Dermis blood vessel endothelial cell (primary cell): ENCODE measurements around the gene ST8SIA4. TPM values are rescaled to one million over a fixed set of nuclear protein-coding genes. Genes with fewer than 3 reads are reported as not detected.

Source experiments
- DNase-seq: peaks from one replicate; pipeline ENCODE4 v3.0.0; 2010
- total RNA-seq: library from RNA; depleted of rRNA; stranded (reverse); fragments of >200 nt; gene quantifications from 2 replicates; pipeline ENCODE4 v1.2.3, GENCODE V29; 2014

The ST8SIA4 gene
- total RNA-seq, 1 donor from 2014 or later: 4.3 TPM

DNA sequence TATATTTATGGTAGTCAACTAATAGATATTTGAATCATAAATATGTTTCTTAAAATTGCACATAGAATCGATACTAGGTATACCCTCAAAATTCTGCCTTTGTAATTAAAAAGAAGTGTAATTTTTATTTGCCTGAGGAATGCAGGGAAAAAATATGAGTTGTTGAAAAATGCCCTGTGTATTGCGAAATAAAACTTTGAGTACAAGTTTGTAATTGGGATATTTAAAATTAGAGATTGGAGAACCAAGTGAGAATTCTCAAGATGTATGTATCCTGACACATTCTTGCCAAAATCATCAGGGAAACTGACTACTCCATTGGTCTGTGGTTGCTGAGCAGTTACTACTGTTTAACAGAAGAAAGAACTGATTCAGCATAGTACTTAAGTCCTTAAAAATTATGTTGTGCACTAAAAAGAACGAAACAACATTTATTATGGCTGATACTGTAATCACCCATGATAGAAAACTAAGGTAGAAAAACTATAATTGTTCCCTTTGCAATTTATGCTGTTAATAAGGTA is 36.0 kb downstream of the ST8SIA4 start:
- no peak for DNase-seq

DNA sequence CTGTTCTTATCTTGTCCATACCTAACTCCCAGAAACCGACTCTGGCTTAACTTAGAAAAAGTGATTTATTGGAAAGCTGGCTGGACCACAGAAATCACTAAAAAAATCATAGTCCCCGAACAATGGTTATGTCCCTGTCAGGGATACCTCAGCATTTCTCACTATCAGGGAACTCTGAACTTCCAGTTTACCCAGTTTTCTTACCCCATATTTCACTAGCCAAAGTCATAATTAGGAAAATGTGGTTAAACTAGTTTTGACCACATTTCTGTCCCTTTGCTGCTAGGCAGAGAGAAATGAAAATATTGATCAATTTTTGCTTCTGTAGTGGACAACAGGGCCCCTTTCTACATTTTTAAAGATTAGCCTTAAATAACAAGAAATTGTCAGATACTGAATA is 38.2 kb downstream of the ST8SIA4 start:
- DNase-seq: no peak

DNA sequence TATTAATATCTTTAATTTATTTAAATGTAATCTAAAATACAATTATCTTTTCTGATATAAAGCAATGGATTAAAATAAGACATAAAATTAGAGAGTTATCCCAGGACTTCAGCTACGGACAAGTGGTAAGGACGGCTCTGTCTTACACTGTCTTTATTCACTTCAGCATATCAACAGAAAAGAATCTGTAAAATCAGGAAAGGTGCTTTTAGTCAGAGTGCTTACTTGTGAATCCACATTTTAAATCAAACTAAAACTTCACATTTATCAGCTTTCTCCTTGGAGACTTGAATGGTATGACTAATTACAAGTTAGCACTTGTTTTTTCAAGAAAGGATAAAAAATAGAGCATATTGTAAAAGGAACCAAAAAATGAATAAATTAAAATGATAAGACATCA is 39.3 kb downstream of the ST8SIA4 start:
- no peak for DNase-seq

DNA sequence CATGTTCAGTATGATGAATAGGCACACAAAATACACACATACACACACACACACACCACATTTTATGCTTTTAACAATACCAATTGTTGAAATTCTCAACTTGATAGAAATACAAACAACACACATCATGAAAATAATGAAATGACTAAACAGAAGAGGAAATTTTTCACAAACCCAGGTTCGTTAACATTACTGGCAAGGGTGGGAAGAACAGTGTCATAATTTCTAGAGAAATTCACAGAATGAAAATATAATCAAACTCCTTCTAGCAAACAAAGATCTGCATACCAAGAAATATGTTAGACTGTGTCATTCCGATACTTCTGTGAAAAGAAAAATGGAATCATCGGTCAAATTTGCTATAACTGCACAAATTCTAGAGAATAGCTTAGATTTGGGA is 41.9 kb downstream of the ST8SIA4 start:
- no peak for DNase-seq

DNA sequence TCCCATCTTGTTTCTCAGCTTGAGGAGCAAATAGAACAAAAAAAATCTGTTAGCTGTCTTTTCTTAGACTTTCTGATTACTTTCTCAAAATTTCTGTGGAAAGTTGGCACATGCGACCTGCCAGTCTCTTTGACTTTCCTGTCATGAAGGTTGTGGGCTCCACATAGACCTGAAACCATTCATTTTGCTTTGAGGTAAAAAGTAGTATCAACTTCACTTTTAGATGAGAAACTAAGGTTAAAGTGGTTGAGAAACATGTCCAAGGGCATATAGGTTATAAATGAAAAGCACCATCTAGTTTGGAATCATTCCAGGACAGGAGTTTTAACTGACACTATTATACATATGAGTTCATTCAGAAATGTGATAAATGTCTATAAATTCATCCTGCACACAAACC is 42.7 kb downstream of the ST8SIA4 start:
- DNase-seq: no peak

DNA sequence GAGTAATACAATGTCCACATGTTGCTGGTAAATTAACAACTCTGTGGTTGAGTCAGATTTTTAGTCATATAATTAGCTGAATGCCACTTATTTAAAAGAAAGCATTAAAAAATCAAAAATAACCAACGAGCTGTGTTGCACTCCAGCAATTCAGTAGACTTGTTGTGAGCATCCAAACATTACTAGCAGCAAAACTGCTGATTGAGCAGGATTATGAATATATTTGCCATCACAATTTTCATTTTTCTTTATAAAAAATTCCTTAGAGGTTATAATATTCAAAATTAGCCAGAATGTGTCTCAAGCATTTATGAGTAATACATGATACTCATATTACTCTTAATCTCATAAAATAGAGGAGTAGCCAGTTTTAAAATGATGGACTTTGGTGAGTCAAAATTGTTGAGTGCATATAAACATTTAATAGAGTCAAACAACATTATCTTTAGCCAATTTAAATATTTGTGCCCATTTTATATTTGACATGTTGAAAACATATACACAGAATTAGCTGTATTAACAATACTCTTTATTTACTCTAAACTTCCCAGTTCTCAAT is 44.0 kb downstream of the ST8SIA4 start:
- DNase-seq: no peak

DNA sequence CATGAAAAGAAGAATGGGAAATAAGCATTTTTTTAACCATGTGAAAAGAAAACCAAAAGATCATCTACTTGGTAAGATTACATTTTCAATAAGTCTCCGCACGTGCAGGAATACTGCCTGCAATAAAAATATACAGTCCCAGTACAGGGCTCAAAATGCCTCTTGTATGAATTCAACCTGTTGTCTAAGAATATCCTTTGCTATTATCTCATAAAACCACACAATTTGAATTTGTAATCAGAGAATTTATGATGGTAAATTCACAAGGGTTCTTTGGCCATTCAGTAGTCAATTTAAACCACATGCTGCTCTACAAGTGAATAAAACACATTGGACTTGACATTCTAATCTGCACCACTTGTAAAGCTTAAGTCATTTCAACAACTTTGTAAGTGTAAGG is 46.6 kb downstream of the ST8SIA4 start:
- no peak for DNase-seq

DNA sequence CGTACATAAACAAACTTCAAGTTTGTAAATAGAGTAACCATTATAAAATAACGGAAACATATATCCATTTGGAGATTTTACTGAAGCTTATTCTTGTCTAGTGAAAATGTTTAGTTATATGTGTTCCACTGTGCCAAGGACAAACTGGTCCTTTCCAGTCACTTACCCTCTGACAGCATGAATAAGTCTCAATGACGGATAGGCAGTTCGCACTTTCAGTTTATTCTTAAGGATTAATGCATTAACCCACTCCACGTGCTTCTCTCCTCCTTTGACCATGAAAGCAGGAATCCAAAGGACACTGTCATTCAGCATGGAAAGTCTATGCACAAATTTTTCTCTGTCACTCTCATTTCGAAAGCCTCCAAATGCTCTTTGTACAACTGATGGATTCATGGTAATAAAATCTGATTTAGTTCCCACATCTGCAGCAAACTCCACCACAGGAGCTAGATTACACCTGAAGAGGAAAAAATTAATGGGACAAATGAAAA is 47.1 kb downstream of the ST8SIA4 start:
- no peak for DNase-seq

DNA sequence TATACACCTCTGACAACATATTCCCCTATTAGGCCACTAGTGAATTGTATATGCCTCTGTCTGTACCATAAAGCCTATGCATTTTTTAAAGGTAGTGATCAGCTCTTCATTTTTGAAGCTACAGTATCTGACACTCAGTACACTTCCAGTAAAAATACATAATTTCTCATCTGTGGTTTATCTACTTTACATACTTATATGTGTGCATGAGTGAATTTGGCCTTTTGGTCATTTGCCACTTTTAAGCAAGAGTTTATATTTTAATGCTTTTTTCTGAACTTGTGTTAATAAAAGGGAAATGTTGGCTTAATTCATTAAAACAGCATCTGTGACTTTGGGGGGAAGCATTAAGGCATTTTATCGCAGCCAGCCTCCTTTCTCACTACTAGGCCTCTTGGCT is 47.8 kb downstream of the ST8SIA4 start:
- DNase-seq: no peak

DNA sequence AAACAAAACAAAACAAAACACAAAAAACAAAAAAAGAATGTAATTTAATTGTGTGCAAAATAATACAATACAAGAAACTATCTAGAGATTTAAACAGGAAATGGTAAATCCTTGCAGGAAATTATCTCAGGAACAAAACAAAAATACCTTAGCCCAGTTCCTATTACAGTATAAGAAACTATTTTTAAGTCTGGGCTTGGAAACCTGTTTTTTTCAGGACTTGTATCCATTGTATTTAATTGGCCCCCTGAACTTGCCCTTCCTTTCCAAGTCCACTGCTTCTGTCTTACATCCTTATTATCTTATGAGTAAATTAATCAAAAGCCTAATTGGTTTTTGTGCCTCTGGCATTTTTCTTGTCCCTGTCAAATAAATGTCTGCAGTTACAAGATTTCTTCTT is 48.5 kb downstream of the ST8SIA4 start:
- DNase-seq: peak; percentile 77

DNA sequence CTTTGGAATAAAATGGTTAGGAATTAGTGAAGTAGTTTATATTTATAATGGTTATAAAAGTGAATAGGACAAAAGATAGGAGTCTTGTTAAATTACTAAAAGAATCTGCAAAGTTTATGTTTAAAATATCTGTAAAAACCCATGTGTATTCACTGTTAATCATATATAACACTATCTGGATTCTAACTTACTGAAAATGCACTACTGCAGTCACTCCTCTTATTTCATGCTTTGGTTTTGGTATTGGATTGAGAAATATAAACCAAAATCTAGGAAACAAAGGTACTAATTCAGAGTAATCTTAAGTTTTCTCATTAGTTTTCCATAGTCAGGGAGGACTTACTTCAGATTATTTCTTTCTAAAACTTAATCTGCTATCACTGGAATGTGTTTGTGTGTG is 49.5 kb downstream of the ST8SIA4 start:
- DNase-seq: no peak

DNA sequence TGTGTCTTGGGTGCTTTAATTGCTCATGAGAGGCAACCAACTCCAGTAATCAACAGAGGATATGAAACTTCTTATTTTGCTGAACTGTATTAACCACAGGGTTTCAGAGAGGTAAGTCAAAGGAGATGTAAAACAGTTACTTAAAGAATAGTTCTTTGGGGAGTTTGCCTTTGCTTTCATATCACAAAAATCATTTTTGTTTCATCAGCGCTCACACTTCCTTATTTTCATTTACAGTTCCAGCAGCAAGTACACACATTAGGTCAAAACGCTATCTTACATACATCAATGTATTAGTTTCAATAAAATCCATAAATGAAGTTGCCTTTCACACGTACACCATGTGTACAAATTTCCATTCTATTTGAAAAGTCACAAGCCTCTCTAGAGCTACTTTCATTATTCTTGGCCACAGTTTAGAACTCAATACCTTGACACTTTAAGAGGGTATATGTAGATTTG is 50.1 kb downstream of the ST8SIA4 start:
- no peak for DNase-seq

DNA sequence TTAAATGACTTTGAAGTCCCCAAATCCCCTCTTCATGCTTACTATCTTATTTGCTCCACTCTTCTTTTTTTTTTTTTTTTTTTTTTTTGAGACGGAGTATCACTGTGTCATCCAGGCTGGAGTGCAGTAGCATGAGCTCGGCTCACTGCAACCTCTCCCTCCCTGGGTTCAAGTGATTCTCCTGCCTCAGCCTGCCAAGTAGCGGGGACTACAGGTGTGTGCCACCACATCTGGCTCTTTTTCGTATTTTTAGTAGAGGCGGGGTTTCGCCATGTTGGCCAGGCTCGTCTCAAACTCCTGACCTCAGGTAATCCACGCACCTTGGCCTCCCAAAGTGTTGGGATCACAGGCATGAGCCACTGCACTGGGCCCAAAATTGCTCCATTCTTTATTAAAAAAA is 51.0 kb downstream of the ST8SIA4 start:
- no peak for DNase-seq

DNA sequence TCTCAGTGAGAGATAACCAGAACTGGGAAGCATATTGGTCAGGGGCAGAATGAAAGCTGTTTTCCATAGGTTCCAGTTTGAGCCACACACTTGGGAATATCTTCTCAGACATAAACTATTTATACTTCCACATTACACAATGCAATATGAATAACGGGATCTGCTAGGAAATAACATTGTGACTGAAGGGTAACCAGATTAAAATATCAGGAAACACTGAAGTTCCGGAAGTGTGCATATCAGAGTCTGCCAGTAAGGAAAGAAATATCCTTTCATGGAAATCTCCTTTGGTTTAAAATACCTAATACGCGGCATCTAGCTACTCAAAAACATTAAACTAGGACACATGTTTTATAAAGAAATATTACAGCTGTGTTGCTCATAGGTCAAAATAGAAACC is 56.3 kb downstream of the ST8SIA4 start:
- DNase-seq: peak; percentile 91

DNA sequence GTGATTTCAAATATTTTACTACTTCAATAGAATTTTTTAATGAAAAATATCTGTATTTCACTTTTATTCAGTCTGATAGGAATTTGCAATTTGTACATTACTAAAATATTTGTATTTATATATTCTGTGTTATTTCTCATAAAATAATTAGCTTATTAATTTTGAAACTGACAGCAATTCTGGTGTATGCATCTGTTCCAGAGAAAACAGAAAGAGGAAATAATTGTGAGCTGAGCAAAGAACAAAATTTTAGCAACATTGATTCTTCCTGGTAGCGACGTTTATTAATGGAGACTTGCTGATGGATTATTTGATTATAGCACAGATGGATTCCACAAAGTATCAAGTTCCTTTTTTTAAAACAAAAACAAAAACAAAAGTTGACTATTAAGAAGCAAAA is 61.0 kb downstream of the ST8SIA4 start:
- no peak for DNase-seq

DNA sequence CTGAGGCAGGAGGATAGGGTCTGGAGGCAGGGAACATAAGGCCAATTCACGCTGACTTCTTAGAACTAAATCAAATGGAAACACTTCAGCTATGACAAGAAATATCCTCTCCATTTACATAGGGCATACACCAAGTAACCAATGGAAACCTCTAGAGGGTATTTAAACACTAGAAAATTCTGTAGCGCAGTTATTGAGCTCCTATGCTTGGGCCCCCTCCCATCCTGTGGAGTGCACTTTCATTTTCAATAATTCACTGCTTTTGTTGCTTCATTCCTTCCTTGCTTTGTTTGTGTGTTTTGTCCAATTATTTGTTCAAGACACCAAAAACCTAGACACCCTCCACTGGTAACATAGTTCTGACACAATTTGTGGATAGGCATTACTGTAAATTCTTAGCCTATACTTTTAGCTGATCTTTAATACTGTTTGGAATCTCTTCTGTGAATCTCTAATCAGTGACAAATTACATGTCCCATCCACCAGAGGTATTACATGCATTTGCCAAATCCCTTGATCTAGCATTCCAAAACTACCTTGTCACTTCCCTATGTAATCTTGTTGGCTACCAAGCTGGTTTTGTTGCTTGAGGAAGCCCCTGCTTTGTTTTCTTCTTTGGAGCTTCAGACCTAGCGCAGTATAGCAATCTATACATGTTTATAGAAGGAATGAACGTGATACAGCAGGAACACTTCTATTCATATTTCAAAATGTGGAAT is 61.6 kb downstream of the ST8SIA4 start:
- peak; percentile 90 for DNase-seq

DNA sequence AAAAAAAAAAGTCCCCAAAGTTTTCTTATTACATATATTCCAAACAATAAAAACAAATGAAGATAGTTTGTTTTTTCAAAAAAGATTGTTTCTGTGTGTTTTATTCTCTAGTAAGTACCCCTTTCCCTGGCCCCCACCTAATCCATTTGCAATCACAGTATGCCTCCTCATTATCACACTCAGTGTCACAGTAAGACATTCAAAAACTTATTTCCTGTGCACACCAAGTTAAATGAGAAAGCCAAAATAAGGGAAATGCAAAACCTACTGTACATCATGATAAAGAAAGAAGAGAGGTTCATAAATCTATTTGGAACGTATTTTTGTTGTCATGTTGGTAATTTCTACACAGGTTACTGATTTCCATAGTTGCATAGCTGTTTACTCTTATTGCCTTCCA is 62.3 kb downstream of the ST8SIA4 start:
- no peak for DNase-seq

DNA sequence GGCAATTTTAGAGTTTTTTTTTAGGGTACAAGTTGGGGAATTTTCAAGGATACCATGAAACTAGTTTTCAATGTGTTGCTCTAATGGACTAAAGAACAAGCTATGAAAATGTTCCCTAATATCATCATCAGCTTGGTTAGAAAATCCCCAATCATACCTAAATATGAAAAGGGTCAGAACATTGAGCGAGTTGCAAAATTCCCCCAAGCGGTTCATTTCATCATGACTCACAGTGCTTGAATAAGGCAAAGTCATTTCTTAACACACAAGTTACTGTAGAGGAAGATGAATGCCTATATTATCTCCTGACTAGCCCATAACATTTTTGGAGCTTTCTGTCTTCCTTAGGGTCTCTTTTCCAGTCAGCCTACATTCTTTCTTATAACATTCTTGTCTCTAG is 62.7 kb downstream of the ST8SIA4 start:
- DNase-seq: peak; percentile 54

DNA sequence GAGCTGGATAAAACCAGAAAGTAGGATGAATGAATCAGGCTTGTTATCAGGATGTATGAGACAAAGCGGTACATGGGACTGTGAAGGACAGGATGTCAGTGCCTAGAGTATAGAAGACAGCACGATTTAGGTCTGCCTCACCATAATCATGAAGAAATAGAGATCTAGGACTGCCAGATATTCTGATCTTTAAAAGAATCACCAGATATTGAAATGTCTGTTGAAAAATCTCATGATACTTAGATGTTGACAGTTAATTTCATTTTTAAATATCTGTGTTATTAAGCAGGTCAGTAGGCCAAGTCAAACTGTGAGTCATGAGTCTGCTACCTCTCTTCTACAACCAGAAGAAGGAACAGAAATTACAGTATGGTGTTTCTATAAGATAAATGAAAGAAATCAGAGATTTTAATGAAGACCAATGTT is 65.0 kb downstream of the ST8SIA4 start:
- peak; percentile 50 for DNase-seq

DNA sequence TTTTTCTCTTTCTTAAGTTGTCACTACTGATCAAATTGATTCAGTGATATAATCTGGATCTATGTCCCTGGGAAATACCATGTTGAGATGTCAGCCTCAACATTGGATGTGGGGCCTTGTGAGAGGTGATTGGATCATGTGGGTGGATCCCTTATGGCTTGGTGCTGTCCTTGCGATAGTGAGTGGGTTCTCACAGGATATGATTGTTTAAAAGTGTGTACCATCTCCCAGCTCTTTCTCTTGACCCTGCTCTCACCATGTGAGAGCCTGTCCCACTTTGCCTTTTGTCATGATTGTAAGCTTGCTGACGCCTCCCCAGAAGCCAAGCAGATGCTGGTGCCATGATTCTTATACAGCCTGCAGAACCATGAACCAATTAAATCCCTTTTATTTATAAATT is 68.6 kb downstream of the ST8SIA4 start:
- DNase-seq: no peak

DNA sequence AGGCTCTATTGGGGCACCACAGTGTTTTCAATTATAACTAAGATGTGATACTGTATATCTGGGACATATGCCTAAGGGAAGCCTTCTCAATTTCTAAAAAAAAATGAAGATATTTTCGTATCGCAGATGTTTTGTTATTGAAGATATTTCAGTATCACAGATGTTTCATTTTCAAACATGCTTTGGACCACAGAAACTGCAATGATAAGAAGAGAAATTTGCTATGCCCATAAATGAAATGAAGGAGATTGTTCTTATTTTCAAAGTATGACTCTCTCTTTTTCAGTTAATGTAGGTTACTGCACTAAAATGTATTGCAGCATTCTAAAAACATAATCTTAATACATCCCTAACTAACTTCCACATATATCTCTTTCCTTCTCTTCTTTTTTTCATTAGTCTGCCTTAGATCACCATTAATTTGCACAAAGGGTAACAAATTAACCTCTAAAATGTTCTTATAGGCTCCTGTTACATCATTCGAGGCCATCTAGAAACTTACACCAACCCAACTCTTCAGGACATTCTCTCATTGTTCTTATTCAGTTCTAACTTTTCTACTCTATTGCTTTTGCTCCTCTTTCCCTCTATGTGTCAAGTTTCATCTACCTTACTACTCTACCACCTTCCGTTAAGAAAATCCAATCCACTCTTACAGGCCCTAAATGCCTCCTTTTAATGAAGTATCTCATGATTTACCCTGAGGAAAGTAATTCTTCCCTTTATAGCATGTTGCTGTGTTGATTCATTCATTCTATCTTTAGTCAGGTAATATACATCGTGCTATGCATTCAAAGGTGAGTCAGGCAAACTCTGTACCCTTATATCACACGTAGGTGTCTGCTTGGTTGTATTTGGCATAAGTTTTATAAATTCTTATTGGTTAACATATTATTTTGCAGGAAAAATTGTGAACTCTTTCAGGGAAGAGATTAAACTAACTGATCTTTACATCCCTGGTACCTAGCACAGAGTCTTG is 70.5 kb downstream of the ST8SIA4 start:
- DNase-seq: no peak

DNA sequence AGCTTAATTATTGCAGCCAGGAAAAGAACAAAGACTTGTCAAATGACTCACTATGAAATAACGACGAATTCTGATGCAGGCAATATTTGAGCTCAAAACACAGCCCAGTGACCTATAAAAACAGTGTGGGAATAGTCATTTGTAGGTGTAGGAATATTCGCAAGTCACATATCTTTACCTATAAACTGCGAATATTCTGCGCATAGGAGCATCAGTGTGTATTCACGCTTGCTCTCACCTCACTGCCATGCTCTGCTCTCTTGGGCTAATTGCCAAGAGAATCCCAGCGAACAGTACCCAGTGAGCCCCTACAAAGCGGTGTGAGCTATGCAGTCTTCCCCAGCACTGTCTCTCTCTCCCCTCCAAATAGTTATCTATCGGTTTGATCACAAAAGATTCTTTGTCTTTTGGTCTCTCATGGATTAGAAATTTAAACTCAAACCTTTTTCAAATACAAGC is 74.2 kb downstream of the ST8SIA4 start:
- DNase-seq: peak; percentile 65
